ENCODE results near the gene SRXN1.
"Not testable (repeated sequence)": the region's sequence is repeated elsewhere in the genome, so short reads cannot be mapped to it uniquely, and the experiment has no call there.

Gene SRXN1

GRCh38 chr20:653110-653589 is at the start of gene SRXN1:
Gene SRXN1, minus strand, starts transcription at chr20:653200. Its CDS starts 15 bp downstream, at chr20:653185.
- DNase-seq, result peak; percentile 48

GRCh38 chr20:701401-702129 is 48.6 kb upstream of the SRXN1 start:
- no peak for DNase-seq

GRCh38 chr20:699811-700338 is 46.9 kb upstream of the SRXN1 start:
- DNase-seq, result no peak

- no peak for DNase-seq
These were observed 46.3 kb upstream of the SRXN1 start for GRCh38 chr20:699342-699741.

GRCh38 chr20:698276-698675 is 45.3 kb upstream of the SRXN1 start:
- no peak for DNase-seq

- DNase-seq, result no peak
These were observed 44.8 kb upstream of the SRXN1 start for GRCh38 chr20:697826-698225.

- no peak for DNase-seq
These were observed 42.3 kb upstream of the SRXN1 start for GRCh38 chr20:695165-695866.

- DNase-seq, result no peak
These were observed 41.5 kb upstream of the SRXN1 start for GRCh38 chr20:694496-694895.

GRCh38 chr20:693786-694185 is 40.8 kb upstream of the SRXN1 start:
- DNase-seq, result not testable (repeated sequence)

- DNase-seq, result no peak
These were observed 39.0 kb upstream of the SRXN1 start for GRCh38 chr20:692044-692443.

- DNase-seq, result no peak
These were observed 36.9 kb upstream of the SRXN1 start for GRCh38 chr20:689947-690346.

GRCh38 chr20:689348-689747 is 36.3 kb upstream of the SRXN1 start:
- no peak for DNase-seq

GRCh38 chr20:688809-689212 is 35.8 kb upstream of the SRXN1 start:
- DNase-seq, result no peak

- DNase-seq, result no peak
These were observed 34.6 kb upstream of the SRXN1 start for GRCh38 chr20:687468-688203.

- no peak for DNase-seq
These were observed 31.8 kb upstream of the SRXN1 start for GRCh38 chr20:684676-685319.

- DNase-seq, result no peak
These were observed 29.1 kb upstream of the SRXN1 start for GRCh38 chr20:682123-682522.

- DNase-seq, result no peak
These were observed 27.7 kb upstream of the SRXN1 start for GRCh38 chr20:680638-681187.

- no peak for DNase-seq
These were observed 25.0 kb upstream of the SRXN1 start for GRCh38 chr20:677957-678356.

GRCh38 chr20:676967-677366 is 24.0 kb upstream of the SRXN1 start:
- no peak for DNase-seq

- DNase-seq, result no peak
These were observed 23.4 kb upstream of the SRXN1 start for GRCh38 chr20:676315-676937.

GRCh38 chr20:675453-676314 is 22.7 kb upstream of the SRXN1 start, which contains the start of gene SCRT2:
Gene SCRT2, minus strand, starts transcription at chr20:675802. Its CDS starts 201 bp downstream, at chr20:675601.
- no peak for DNase-seq

All from NCI-H2029 (cell line).